GM12878 (cell line): ENCODE data around the gene TGFBR1. TPM values are rescaled to one million over a fixed set of nuclear protein-coding genes. Genes with fewer than 3 reads are reported as not detected.

Experiments
- ATAC-seq: fragments of 200-7000 bp; cut with Tn5 transposase; 3 replicates; pipeline ENCODE4 v1.9.1; 2020; ENCODE audit warnings: mild to moderate bottlenecking, moderate library complexity
- BruUV-seq: library from RNA; stranded (reverse); fragments of 400-500 nt; replicated peaks from 2 replicates; lab custom pipeline; 2021; lab: Mats Ljungman, UMichigan
- CTCF ChIA-PET: fragments of 300-600 bp; sonication (Branson Sonifier 250); formaldehyde crosslinking; extraction: SDS; loops from one replicate; lab custom pipeline; 2021; ENCODE audit warnings: inconsistent platforms; lab: Yijun Ruan, JAX
- POLR2A ChIA-PET: fragments of 350-600 bp; formaldehyde crosslinking; extraction: SDS; loops from one replicate; lab custom pipeline; 2021; ENCODE audit warnings: inconsistent platforms; lab: Charles Lee
- RAD21 ChIA-PET: fragments of 300-600 bp; sonication (Branson Sonifier 250); formaldehyde crosslinking; loops from one replicate; lab custom pipeline; 2023; ENCODE audit warnings: antibody characterized with exemption; ENCODE audit not compliant: unreplicated experiment; lab: Charles Lee
- SMC1A ChIA-PET: fragments of 300-600 bp; sonication (Branson Sonifier 250); formaldehyde crosslinking; loops from one replicate; lab custom pipeline; 2023; ENCODE audit not compliant: unreplicated experiment, uncharacterized antibody; lab: Charles Lee
- DNase-seq: peaks from one replicate; pipeline ENCODE4 v3.0.0-alpha.2; 2011; ENCODE audit warnings: low read depth, low spot score
- FAIRE-seq: peaks from 3 replicates; lab custom pipeline; 2011; peaks lifted over from hg19 to GRCh38; lab: Jason Lieb, UNC
- H2AFZ ChIP-seq: 2 replicates; pipeline ENCODE4 v1.6.0; 2011; ENCODE audit warnings: low read depth, low read length, control low read depth; ENCODE audit not compliant: control insufficient read depth
- H3K27ac ChIP-seq: 2 replicates; pipeline ENCODE4 v1.5.1; 2011; ENCODE audit warnings: control low read depth; ENCODE audit not compliant: control insufficient read depth, insufficient read depth
- H3K27me3 ChIP-seq, 2 experiments: replicated peaks in 1 of 2; 2 replicates each; pipeline versions ENCODE4 v1.6.0 to v1.6.1; 2011; ENCODE audit warnings: low read length in 1 of 2; ENCODE audit not compliant: control insufficient read depth in 2 of 2, insufficient read depth in 2 of 2
- H3K36me3 ChIP-seq, 2 experiments: 2 replicates each; pipeline ENCODE4 v1.5.1; 2011; ENCODE audit warnings: low read length in 1 of 2; ENCODE audit not compliant: control insufficient read depth in 2 of 2, insufficient read depth in 2 of 2
- H3K4me1 ChIP-seq: 2 replicates; pipeline ENCODE4 v1.6.1; 2011; ENCODE audit warnings: mild to moderate bottlenecking, low read length, moderate library complexity, mixed read lengths; ENCODE audit not compliant: control insufficient read depth, insufficient read depth
- H3K4me2 ChIP-seq: 2 replicates; pipeline ENCODE4 v1.6.0; 2011; ENCODE audit warnings: control low read depth; ENCODE audit not compliant: control insufficient read depth, insufficient read depth
- H3K4me3 ChIP-seq: fragments of 200-600 bp; sonication (generic); 2 replicates; pipeline ENCODE4 v1.5.1; 2016
- H3K79me2 ChIP-seq: 2 replicates; pipeline ENCODE4 v1.6.0; 2011; ENCODE audit warnings: low read length; ENCODE audit not compliant: control insufficient read depth, insufficient read depth
- H3K9ac ChIP-seq: 2 replicates; pipeline ENCODE4 v1.8.0; 2011; ENCODE audit warnings: low read length, control low read depth, mixed read lengths; ENCODE audit not compliant: control insufficient read depth, insufficient read depth
- H3K9me3 ChIP-seq: replicated peaks from 3 replicates; pipeline ENCODE4 v1.5.1; 2011; ENCODE audit warnings: mild to moderate bottlenecking, low read length; ENCODE audit not compliant: control insufficient read depth, insufficient read depth
- H4K20me1 ChIP-seq: 2 replicates; pipeline ENCODE4 v1.6.0; 2011; ENCODE audit not compliant: control insufficient read depth, insufficient read depth
- BHLHE40 ChIP-seq, 2 experiments: fragments of 450-650 bp in 1 of 2; IDR thresholded peaks; 2 replicates each; pipeline ENCODE4 v1.6.1; 2011 to 2017; ENCODE audit warnings: low read depth in 2 of 2, borderline replicate concordance in 1 of 2, improper control_type of control experiment in 1 of 2, low read length in 1 of 2, mild to moderate bottlenecking in 1 of 2
- CTCF ChIP-seq, 3 experiments: IDR thresholded peaks in 2 of 3; conservative IDR thresholded peaks in 1 of 3; 2 replicates each; pipeline ENCODE4 v1.5.1; 2011; ENCODE audit warnings: low read depth in 3 of 3, low read length in 3 of 3, mild to moderate bottlenecking in 3 of 3, control low read depth in 2 of 3, moderate library complexity in 2 of 3, inconsistent platforms in 1 of 3, mixed read lengths in 1 of 3; ENCODE audit not compliant: control insufficient read depth in 2 of 3, insufficient read depth in 1 of 3; ENCODE audit errors: extremely low read depth in 1 of 3
- FOXK2 ChIP-seq: fragments of 450-650 bp; IDR thresholded peaks from 2 replicates; pipeline ENCODE4 v1.6.1; 2017; ENCODE audit warnings: mild to moderate bottlenecking, moderate library complexity
- KDM1A ChIP-seq: fragments of 200-600 bp; sonication (generic); IDR thresholded peaks from 2 replicates; pipeline ENCODE4 v1.6.1; 2016; ENCODE audit warnings: borderline replicate concordance
- NR2C2 ChIP-seq: IDR thresholded peaks from 2 replicates; pipeline ENCODE4 v1.6.1; 2011; ENCODE audit warnings: borderline replicate concordance, low read depth; ENCODE audit not compliant: control insufficient read depth, insufficient read length
- SUZ12 ChIP-seq: fragments of 200-600 bp; sonication (generic); IDR thresholded peaks from one replicate; pipeline ENCODE4 v1.6.1; 2018; ENCODE audit warnings: antibody characterized with exemption, mild to moderate bottlenecking; ENCODE audit not compliant: unreplicated experiment
- TARDBP ChIP-seq: IDR thresholded peaks from 2 replicates; pipeline ENCODE4 v1.6.1; 2016; ENCODE audit warnings: borderline replicate concordance
- TCF12 ChIP-seq: IDR thresholded peaks from 2 replicates; pipeline ENCODE4 v1.6.1; 2011; ENCODE audit warnings: low read depth, mild to moderate bottlenecking, low read length
- ZBTB33 ChIP-seq: fragments of 450-650 bp; IDR thresholded peaks from 2 replicates; pipeline ENCODE4 v1.6.1; 2017; ENCODE audit warnings: mild to moderate bottlenecking
- ZBTB4 ChIP-seq: fragments of 450-650 bp; formaldehyde crosslinking; IDR thresholded peaks from 2 replicates; pipeline ENCODE4 v1.4.0; 2022; ENCODE audit warnings: mild to moderate bottlenecking, moderate library complexity
- ZSCAN29 ChIP-seq: fragments of 450-650 bp; IDR thresholded peaks from 2 replicates; pipeline ENCODE4 v1.6.1; 2017; ENCODE audit warnings: mild to moderate bottlenecking, moderate library complexity
- ZZZ3 ChIP-seq: IDR thresholded peaks from 2 replicates; pipeline ENCODE4 v1.6.1; 2011; ENCODE audit warnings: low read depth; ENCODE audit not compliant: control insufficient read depth, insufficient read length
- WGBS: methylation state at CpG from one replicate; pipeline ENCODE4 v1.1.6; 2016; ENCODE audit warnings: low lambda C conversion rate; ENCODE audit not compliant: insufficient replicate concordance, insufficient coverage; ENCODE audit errors: missing lambda C conversion rate; 5-methylcytosine and 5-hydroxymethylcytosine counted together
- in situ Hi-C: fragments of 300-500 bp; cut with MboI; formaldehyde crosslinking; loops from 9 replicates; pipeline ENCODE4 v1.14.3; 2018; ENCODE audit warnings: mixed read lengths
- intact Hi-C: fragments of 100-400 bp; cut with micrococcal nuclease; formaldehyde crosslinking; loops from one replicate; pipeline ENCODE4 v1.14.2; 2022; ENCODE audit not compliant: unreplicated experiment
- polyA plus RNA-seq, 11 experiments: library from polyadenylated mRNA; depleted of rRNA in 4 of 11; unstranded in 6 of 11; stranded (reverse) in 5 of 11; fragments of >200 nt; fragmentation: Nextera tagmentation in 4 of 11; fragmentation: Illumina TruSeq in 1 of 11; extraction: Ambion mirVana in 4 of 11; extraction: Trizol in 1 of 11; gene quantifications; 1 replicate in 1 of 11; 2 replicates in 10 of 11; pipeline versions ENCODE4 v1.2.1 to v1.2.3, GENCODE V29; 2011 to 2016; ENCODE audit warnings: inconsistent platforms in 2 of 11, missing spikeins in 2 of 11, low read depth in 1 of 11
- total RNA-seq, 4 experiments: library from RNA; depleted of rRNA in 3 of 4; stranded (reverse); fragments of >200 nt in 3 of 4; fragmentation: Illumina TruSeq in 1 of 4; extraction: Trizol in 1 of 4; gene quantifications; 2 replicates each; pipeline versions ENCODE4 v1.2.1 to v1.2.3, GENCODE V29; 2013 to 2021

Gene TGFBR1
- total and polyA plus RNA-seq, 10 of the 15 experiments (the other 5 are each of a cell fraction or from before 2014, with no cell fraction given): 2.9 to 27.2 (median 16.6) TPM

GRCh38 chr9:99150451-99151171, 45.7 kb downstream of the TGFBR1 start:
- TF ChIP-seq BHLHE40 (IDR thresholded peaks at IDR 0.05; ENCODE audit: borderline replicate concordance in 1 of 2, low read depth in 2 of 2, low read length in 1 of 2): no peak
- no peak for TF ChIP-seq ZZZ3
- TF ChIP-seq SUZ12: no peak
- TF ChIP-seq CTCF (IDR thresholded peaks at IDR 0.05 in 2 of 3, conservative IDR thresholded peaks at IDR 0.05 in 1 of 3; ENCODE audit: control insufficient read depth in 2 of 3, extremely low read depth in 1 of 3, insufficient read depth in 1 of 3, low read depth in 3 of 3, low read length in 3 of 3): no peak
- TF ChIP-seq TARDBP: no peak
- TF ChIP-seq KDM1A: no peak
- TF ChIP-seq TCF12: no peak
- no peak for TF ChIP-seq NR2C2
- no peak for TF ChIP-seq FOXK2
- no peak for TF ChIP-seq ZSCAN29
- no peak for TF ChIP-seq ZBTB4
- no peak for TF ChIP-seq ZBTB33
- SMC1A ChIA-PET: interaction anchor here (0.6 to 2.2 kb wide), 12 partner anchors 9 to 1518 kb away, joined by 3 to 11 read pairs (median 4); partner anchors contain the start of gene TSTD2
- FAIRE-seq (no peak), DNase-seq (no peak), ATAC-seq (no peak; the same call in 2 of the 3 replicates)
- peaks cover under 1 to 6% of the 10 kb centered on the region in 2 experiments; a peak in 3 of 4 replicates for H3K36me3 ChIP-seq
- no TSS peak for BruUV-seq
- RAD21 ChIA-PET: interaction anchor here (0.7 to 1.0 kb wide), 6 partner anchors 9 to 153 kb away, joined by 3 read pairs; no protein-coding TSS in a partner anchor
- 91% methylated on average over 8 of the region's 8 CpGs for WGBS
- H2AFZ ChIP-seq: no peak overlapping the region
- no peak overlapping the region for H3K27ac ChIP-seq
- no peaks in the 10 kb centered on the region for H3K79me2 ChIP-seq
- H3K4me2 ChIP-seq: no peak overlapping the region
- H3K4me3 ChIP-seq: no peak overlapping the region
- in situ Hi-C loops (no loop called here), intact Hi-C loops (no loop called here)
- POLR2A ChIA-PET: interaction anchor here (1.2 kb wide), 1 partner anchor 13 kb away, joined by 3 read pairs; no protein-coding TSS in a partner anchor
- no peaks in the 10 kb centered on the region for H4K20me1 ChIP-seq
- H3K4me1 ChIP-seq: no peaks in the 10 kb centered on the region
- H3K9me3 ChIP-seq: no peaks in the 10 kb centered on the region
- CTCF ChIA-PET: interaction anchor here (0.8 to 2.0 kb wide), 9 partner anchors 10 to 152 kb away, joined by 3 to 15 read pairs (median 5); no protein-coding TSS in a partner anchor
- no peaks in the 10 kb centered on the region for H3K27me3 ChIP-seq
- no peak overlapping the region for H3K9ac ChIP-seq
